Testis (tissue), 2 donors: ENCODE measurements around the gene ATG7.

Experiments
- CTCF ChIP-seq, 3 experiments: fragments of 450-650 bp in 2 of 3; fragments of 200-600 bp in 1 of 3; sonication (generic) in 1 of 3; IDR thresholded peaks; one replicate each; pipeline ENCODE4 v1.5.1; 2016 to 2019; ENCODE audit warnings: antibody characterized with exemption in 3 of 3, mild to moderate bottlenecking in 2 of 3, moderate library complexity in 1 of 3
- POLR2A ChIP-seq: fragments of 450-650 bp; IDR thresholded peaks from one replicate; pipeline ENCODE4 v1.6.1; 2017; ENCODE audit warnings: antibody characterized with exemption, mild to moderate bottlenecking, moderate library complexity

- TF ChIP-seq CTCF (IDR thresholded peaks at IDR 0.05) (no peak), POLR2A (no peak)
Measured at GRCh38 chr3:11495948-11496557, 223.9 kb downstream of the ATG7 start.
